Head of caudate nucleus (tissue), 42 donors: ENCODE data around the gene TOB2.
A peak's percentile ranks its signal among the peaks of the same experiment; 100 is the strongest.

Source experiments
- DNase-seq, 42 donors: peaks; one replicate each; pipeline versions ENCODE4 v3.0.0 to v3.0.0-alpha.2; 2020 to 2021; ENCODE audit warnings: mixed read lengths in 7 of 42
- intact Hi-C: fragments of 100-400 bp; cut with DNase I; formaldehyde crosslinking; loops from one replicate; pipeline ENCODE4 v1.15.0; 2022

Gene TOB2

GRCh38 chr22:41401781-41402648, 44.6 kb downstream of the TOB2 start:
- intact Hi-C loops = loop anchor here (5.0 kb wide), 1 partner anchor 125 kb away; no protein-coding TSS in a partner anchor
- peak; percentile 72 to 97 (median 90) for DNase-seq

GRCh38 chr22:41398921-41399320, 47.7 kb downstream of the TOB2 start:
- intact Hi-C loops = no loop called here
- no peak for DNase-seq

GRCh38 chr22:41397143-41397811, 49.3 kb downstream of the TOB2 start:
- intact Hi-C loops = no loop called here
- DNase-seq = no peak

DNA sequence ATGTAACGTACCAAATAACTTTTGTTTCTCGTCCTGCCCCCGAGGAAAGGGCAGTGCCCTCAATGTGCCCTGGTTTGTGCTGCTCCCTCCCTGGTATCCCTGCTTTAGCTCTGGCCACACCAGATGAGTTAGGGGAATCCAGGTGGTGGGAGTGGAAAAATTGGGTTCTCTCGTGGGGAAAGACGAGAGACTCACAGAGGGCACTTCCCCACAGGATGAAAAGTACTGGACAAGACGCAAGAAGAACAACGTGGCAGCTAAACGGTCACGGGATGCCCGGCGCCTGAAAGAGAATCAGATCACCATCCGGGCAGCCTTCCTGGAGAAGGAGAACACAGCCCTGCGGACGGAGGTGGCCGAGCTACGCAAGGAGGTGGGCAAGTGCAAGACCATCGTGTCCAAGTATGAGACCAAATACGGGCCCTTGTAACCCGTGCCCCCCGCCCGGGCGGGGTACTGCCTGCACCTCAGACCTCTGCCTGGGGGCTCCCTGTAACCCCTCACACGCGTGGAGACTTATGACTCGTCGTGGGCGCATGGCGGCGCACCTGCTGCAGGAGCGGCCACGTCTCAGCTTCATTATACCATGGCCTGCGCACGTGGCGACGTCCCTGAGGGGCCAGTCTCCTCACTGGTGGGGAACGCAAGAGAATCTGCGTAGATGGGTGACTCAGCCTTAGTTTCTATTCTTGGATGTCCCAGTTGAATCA, 50.9 kb downstream of the TOB2 start:
- intact Hi-C loops = no loop called here
- DNase-seq = peak in 1 of 42 donors; percentile 32

DNA sequence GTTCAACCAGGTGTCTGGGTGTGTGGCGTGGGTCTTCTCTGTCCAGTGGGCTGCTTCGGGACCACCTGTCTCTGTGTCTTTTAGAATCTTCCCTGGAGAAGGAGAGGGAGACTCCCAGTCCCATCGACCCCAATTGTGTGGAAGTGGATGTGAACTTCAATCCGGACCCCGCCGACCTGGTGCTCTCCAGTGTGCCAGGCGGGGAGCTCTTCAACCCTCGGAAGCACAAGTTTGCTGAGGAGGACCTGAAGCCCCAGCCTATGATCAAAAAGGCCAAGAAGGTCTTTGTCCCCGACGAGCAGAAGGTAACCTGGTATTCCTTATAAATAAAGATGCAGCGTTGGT, 52.6 kb downstream of the TOB2 start:
- DNase-seq = peak in 1 of 42 donors; percentile 47
- intact Hi-C loops = no loop called here

GRCh38 chr22:41387341-41387740, 59.3 kb downstream of the TOB2 start:
- DNase-seq = no peak
- intact Hi-C loops = no loop called here

- no peak for DNase-seq
- intact Hi-C loops = no loop called here
These were observed 62.5 kb downstream of the TOB2 start for GRCh38 chr22:41384128-41384527.
